Astrocyte of the hippocampus (primary cell): Measurements from ENCODE around the gene ANKRD11.

ENCODE experiments used
- DNase-seq: peaks from one replicate; pipeline ENCODE4 v3.0.0; 2011; ENCODE audit warnings: low read depth, low spot score

Gene ANKRD11

DNA sequence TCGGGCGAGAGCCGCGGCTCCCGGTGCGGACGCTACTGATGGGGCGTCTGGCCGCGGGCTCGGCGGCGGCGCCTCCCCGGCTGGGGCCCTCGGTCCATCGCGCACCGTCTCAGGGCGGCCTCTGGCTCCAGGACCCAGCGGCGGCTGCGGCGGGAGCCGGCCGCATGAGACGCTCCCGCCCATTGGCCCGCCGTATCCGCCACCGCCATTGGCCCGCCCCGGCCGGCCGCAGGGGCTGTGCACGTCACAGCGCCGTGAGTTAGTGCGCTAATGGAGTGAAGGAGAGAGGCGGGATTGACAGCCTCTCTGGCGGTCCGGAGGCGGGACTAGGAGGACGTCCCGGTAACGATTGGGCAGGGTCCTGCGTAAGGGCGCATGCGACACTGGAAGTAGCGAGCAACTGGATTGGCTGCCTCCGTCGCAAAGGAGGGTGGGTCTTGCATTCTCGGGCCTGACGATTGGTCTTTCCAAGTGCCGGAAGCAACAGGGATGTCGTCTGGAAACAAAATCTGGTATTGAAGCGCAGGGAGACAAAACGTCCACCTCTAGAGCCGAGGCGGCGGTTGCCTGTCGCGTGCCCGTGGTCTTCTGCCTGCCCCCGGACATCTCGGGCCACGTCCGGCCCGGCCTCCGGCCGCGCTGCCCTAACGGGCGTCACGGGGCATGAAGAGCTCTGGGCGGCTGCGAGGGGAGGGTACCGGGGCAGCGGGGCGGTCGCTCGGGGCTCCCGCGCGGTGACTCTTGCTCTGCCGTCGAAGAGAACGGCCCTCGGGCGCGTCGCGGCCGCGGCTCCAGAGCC is at the start of gene ANKRD11:
Gene ANKRD11, minus strand, starts transcription at position 123 of the 799 bp plus-strand sequence. CDS start 173,542 bp downstream, outside the sequence.
- peak; percentile 100 for DNase-seq

DNA sequence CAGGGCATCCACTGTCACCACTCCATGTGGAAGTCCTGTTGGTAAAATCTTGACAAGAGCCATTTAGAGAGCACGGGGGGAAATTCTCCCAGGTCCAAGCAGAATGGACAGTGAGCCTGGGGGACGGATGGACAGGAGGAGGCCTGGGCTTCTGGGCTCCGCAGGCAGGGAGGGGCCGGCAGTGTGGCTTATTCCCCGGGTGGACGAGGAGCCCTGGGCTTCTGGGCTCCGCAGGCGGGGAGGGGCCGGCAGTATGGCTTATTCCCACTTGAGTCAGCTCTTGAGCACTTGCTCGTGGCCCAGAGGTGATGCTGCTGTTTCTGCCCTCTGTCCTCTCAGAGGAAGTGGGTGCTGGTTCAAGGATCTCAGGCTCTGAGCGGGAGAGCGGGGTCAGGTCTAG is 47.9 kb upstream of the ANKRD11 start:
- no peak for DNase-seq

DNA sequence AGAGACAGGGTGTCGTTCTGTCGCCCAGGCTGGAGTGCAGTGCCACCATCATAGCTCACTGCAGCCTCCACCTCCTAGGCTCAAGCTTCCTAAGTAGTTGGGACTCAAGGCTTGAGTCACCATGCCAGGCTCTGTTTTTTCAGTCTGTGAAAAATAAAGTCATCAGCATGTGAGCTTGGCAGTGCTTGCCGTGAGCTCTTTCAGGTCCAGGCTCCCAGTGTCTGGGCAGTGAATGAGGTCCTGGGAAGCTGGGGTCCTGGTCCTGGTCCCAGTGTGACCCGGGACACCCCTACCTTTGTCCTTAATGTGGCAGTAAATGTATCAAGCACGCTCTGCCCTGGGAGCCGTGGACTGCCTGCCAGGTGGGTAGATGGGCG is 47.2 kb upstream of the ANKRD11 start:
- DNase-seq = no peak

DNA sequence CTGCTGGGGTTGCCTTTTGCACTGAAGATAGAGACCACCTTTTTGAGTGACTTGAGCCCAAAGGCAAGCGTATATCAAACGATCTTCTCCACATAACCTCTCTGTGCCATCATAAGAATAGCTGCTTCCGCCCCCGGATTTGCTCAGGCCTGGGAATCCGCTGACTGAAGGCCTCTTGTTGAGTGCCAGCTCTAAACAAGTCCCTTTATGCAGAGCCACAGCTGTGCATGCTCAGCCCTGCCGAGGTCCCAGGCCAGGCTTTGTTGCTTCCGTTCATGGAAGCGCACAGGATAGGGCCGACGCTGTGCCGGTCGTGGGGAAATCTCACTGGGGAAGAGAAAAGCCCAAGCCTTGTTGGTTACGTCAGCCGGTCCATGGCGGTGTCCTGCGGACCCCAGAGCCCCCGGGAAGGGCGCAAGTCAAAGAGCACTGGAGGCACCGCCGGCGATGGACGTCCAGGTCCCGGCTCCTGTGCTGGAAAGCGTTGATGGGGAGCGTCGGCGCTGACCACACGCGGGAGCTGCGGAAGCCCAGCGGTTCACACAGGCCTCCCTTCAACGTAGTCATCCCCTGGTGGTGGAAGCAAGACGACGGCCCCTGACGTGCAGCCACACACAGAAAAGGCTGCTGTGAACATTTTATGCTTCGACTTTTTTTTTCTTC is 46.7 kb upstream of the ANKRD11 start:
- no peak for DNase-seq

DNA sequence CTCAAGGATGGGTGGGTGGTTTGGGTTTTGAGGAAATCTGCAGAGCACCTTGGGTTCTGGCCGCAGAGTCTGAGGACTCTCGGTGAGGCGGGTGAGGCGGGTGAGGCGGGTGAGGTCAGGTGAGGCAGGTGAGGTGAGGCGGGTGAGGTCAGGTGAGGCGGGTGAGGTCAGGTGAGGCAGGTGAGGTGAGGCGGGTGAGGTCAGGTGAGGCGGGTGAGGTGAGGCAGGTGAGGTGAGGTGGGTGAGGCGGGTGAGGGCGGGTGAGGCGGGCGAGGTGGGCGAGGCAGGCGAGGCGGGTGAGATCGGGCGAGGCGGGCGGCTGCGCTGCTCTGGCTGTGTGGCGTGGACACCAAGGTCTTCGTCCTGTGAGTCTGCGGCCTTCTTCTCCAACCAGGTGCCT is 46.0 kb upstream of the ANKRD11 start:
- DNase-seq = no peak

GRCh38 chr16:89534252-89534756 is 43.9 kb upstream of the ANKRD11 start:
- DNase-seq = no peak

DNA sequence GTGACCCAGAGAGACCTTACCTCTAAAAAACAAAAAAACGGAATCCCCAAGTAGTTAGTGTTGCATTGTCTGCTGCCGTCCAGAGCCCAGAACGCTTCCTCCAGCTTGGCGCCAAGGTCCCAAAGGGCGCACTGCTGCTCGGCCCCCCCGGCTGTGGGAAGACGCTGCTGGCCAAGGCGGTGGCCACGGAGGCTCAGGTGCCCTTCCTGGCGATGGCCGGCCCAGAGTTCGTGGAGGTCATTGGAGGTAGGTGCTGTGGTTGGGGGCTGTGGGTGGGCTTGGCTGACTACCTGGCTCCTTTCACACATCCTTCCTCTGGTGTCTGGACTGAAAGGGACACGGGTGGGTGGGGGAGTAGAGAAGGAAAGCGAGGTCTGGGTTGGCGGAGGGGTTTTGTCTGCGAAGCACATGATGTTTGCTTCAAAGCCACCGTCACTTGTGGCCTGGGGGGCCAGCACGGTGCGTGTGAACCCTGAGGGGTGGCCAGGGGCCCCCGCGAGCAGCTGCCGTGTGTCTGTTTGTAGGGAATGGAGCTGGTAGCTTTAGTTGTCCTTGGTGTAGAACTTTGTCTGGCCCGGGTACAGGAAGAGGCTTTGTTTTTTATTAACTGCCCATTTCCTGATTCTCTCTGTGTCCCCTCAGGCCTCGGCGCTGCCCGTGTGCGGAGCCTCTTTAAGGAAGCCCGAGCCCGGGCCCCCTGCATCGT is 41.6 kb upstream of the ANKRD11 start:
- no peak for DNase-seq

DNA sequence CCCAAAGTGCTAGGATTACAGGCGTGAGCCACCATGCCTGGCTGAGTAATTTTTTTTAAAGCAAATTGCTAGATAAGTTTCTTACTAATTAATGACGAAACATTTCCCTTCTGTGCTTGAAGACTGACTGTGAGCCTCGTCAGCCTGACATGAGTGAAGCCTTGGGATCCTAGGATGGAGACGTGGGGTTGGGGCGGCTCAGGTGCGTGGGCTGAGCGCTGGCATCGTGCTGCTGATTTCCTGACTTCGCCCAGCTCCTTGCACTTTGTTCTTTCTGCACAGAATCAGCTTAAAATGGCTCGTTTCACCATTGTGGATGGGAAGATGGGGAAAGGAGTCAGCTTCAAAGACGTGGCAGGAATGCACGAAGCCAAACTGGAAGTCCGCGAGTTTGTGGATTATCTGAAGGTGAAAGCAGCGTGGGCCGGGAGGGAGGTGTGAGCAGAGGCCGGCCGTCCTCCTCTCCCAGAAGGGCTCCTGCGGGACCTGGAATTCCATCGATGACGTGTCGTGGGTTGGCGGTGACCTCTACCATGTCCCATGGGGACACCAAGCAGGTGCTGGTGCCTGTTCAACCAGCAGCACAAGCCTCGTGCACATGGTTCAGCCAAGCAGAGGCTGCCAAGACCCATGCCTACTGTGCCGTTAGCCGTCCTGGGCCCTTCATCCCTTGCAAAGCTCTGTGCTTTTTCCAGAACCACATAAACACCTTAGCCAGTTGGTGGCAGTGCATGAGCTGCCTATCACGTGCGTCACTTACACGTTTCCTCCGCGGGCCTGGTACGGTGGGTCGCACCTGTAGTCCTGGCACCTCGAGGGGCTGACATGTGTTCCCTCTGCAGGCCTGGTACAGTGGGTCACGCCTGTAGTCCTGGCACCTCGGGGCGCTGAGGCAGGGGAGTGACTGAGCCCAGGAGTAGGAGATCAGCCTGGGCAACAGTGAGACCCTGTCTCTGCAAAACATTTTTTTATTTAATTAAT is 40.3 kb upstream of the ANKRD11 start:
- DNase-seq = no peak

- DNase-seq = no peak
Observed at GRCh38 chr16:89529097-89529496, 38.7 kb upstream of the ANKRD11 start.

DNA sequence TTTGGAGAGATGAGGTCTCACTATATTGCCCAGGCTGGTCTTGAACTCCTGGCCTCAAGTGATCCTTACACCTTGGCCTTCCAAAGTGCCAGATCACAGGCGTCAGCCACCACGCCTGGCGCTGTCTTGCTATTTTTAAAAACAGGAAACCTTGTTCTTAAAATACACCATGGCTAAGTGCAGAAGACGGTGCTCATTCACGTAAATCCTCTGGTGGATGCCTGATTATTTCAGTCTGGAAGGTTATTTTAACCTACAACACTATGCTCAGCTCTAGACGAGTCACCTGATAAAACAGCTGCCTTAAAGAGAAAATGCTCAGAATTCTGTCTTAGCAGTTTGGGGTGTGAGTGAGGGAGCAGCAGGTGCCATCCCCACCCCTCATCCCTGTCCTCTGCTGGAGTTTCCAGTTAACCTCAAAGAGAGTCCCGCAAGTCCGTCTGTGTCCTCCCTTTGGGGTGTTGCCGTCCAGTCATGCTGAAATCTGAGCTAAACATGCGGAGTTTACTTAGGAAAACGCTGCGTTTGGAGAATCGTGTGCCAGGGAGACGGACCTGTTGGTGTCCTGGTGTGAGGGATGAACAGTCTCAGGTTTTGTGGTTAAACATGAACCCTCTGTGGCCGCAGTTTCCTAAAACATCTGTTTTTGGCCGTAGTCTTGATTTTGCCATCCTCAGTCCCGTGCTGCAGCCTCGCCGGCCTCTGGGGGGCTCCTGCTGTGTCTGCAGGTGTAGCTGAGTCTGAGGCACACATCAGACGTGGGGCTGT is 35.0 kb upstream of the ANKRD11 start:
- DNase-seq = no peak

DNA sequence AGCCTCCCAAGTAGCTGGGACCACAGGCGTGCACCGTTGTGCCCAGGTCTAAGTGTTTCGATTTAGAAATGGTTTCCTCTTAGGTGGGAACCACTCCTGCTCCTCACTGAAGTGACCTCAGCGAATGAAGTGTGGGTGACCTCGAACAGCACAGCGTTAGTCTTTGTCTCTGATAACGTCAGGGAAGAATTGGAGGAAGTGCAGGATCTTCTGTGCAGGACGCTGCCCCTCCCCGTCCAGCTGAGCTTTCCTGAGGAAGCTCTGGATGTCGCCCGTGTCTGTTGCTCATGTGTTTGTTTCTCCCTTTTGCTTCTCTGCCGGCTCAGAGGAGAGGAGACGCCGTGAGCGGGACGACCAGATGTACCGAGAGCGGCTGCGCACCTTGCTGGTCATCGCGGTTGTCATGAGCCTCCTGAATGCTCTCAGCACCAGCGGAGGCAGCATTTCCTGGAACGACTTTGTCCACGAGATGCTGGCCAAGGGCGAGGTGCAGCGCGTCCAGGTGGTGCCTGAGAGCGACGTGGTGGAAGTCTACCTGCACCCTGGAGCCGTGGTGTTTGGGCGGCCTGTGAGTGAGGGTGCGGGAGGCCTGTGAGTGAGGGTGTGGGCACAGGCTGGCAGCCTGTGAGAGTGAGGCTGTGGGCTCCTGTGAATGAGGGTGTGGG is 33.5 kb upstream of the ANKRD11 start:
- no peak for DNase-seq

DNA sequence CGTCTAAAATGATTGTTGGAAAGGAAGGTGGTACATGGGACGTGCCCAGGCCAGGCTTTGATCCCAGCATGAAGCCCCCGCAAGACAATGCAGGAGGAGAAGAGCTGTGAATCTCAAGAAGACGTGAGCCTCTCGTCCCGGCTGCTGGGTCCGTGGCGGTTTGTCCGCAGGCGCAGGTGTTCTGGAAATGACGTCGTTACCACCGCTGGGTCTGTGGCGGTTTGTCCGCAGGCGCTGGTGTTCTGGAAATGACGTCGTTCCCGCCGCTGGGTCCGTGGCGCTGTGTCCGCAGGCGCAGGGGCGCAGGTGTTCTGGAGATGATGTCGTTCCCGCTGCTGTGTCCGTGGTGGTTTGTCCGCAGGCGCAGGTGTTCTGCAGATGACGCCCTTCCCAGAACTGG is 31.9 kb upstream of the ANKRD11 start:
- no peak for DNase-seq

- no peak for DNase-seq
Observed at GRCh38 chr16:89519881-89520280, 29.5 kb upstream of the ANKRD11 start.

DNA sequence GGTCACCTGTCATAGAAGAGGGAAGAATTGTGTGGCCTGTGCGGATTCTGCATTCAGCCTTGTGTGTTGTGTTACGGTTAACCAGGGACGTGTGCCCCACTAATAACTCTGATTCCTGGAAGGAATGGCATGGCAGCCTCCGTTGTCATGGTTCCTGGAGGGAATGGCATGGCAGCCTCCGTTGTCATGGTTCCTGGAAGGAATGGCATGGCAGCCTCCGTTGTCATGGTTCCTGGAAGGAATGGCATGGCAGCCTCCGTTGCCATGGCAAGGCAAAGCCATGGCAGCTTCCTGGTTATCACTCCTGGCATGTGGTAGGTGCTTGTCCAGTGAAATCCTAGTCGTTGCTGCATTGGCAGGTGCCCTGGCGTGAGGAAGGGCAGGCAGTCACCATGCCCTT is 26.8 kb upstream of the ANKRD11 start:
- no peak for DNase-seq

DNA sequence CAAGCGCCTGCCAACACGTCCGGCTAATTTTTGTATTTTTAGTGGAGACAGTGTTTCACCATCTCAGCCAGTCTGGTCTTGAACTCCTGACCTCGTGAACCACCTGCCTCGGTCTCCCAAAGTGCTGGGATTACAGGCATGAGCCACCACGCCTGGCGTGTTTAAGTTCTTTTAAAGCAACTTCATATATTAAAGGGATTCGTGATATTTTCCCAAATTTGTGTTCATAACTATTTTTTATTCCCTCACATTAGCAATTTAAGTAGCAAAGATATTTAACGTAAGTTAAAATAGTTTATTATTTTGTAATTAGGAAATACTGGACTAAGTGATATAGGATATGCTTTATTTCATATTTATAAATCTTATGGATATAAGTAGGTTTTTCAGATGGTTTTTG is 22.1 kb upstream of the ANKRD11 start:
- DNase-seq = no peak

- no peak for DNase-seq
Observed at GRCh38 chr16:89511374-89511773, 21.0 kb upstream of the ANKRD11 start.

GRCh38 chr16:89510526-89510925 is 20.2 kb upstream of the ANKRD11 start:
- DNase-seq = no peak

DNA sequence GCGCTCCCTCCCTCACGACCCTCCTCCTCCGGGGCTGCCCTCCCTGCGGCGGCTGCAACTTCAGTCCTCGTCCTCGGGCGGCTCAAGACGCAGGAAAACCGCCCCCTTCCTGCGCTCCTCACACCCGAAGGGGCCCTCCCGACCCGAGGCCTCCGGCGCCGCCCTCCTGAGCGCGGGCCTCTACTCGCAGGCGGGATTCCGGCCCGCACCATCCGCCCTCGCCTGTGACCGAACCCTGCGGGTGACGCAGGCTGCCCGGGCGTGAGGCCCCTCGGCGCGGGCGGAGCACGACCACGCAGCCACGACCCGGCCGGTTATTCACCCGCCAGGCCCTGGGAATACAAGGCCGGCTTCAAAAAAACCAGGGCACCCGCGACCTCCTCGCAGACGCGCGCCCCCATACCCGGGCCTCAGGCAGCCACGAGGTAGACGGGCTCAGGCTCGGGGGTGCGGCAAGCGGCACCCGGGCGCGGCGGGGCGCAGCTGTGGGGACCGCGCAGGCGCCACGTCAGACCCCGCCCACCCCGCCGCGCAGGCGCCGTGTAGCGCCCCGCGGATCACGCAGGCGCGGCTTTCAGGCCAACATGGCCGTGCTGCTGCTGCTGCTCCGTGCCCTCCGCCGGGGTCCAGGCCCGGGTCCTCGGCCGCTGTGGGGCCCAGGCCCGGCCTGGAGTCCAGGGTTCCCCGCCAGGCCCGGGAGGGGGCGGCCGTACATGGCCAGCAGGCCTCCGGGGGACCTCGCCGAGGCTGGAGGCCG is 17.7 kb upstream of the ANKRD11 start, which contains the start of gene SPG7:
Gene SPG7, plus strand, starts transcription at position 570 of the 757 bp plus-strand sequence. Its CDS starts 15 bp downstream, at position 585.
- DNase-seq = peak; percentile 97

- DNase-seq = peak; percentile 19
Observed at GRCh38 chr16:89507214-89507833, 17.0 kb upstream of the ANKRD11 start.
